ENCODE results near the gene ATP4B. TPM values are rescaled to one million over a fixed set of nuclear protein-coding genes. Genes with fewer than 3 reads are reported as not detected.

Gene ATP4B
- total RNA-seq, 1 experiment from 2014 or later, result not detected

DNA sequence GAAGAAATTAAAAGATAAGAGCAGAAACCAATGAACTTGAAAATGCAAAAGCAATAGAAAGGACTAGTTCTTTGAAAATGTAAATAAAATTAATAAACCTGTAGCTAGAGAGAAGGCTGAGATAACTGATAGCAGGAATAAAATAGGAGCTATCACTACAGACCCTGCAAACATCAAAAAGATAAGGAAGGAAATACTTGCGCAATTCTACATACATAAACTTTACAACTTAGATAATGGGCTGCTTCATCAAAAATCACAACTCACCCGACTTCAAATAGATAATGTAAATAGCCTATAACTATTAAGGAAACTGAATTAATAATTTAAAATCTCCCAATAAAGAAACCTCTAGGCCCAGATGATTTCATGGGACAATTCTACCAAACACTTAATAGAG, 3.5 kb upstream of the ATP4B start:
- TF ChIP-seq, protein P1, sequence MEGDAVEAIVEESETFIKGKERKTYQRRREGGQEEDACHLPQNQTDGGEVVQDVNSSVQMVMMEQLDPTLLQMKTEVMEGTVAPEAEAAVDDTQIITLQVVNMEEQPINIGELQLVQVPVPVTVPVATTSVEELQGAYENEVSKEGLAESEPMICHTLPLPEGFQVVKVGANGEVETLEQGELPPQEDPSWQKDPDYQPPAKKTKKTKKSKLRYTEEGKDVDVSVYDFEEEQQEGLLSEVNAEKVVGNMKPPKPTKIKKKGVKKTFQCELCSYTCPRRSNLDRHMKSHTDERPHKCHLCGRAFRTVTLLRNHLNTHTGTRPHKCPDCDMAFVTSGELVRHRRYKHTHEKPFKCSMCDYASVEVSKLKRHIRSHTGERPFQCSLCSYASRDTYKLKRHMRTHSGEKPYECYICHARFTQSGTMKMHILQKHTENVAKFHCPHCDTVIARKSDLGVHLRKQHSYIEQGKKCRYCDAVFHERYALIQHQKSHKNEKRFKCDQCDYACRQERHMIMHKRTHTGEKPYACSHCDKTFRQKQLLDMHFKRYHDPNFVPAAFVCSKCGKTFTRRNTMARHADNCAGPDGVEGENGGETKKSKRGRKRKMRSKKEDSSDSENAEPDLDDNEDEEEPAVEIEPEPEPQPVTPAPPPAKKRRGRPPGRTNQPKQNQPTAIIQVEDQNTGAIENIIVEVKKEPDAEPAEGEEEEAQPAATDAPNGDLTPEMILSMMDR (IDR thresholded peaks at IDR 0.05), result no peak
- TF ChIP-seq SIN3A (IDR thresholded peaks at IDR 0.05; ENCODE audit: borderline replicate concordance, insufficient read depth, low read depth, low read length), result no peak
- TF ChIP-seq POLR2AphosphoS5 (IDR thresholded peaks at IDR 0.05; ENCODE audit: low read depth, low read length), result no peak
- TF ChIP-seq TCF7L2 (IDR thresholded peaks at IDR 0.05; ENCODE audit: low read depth, low read length), result no peak
- TF ChIP-seq, protein P2, sequence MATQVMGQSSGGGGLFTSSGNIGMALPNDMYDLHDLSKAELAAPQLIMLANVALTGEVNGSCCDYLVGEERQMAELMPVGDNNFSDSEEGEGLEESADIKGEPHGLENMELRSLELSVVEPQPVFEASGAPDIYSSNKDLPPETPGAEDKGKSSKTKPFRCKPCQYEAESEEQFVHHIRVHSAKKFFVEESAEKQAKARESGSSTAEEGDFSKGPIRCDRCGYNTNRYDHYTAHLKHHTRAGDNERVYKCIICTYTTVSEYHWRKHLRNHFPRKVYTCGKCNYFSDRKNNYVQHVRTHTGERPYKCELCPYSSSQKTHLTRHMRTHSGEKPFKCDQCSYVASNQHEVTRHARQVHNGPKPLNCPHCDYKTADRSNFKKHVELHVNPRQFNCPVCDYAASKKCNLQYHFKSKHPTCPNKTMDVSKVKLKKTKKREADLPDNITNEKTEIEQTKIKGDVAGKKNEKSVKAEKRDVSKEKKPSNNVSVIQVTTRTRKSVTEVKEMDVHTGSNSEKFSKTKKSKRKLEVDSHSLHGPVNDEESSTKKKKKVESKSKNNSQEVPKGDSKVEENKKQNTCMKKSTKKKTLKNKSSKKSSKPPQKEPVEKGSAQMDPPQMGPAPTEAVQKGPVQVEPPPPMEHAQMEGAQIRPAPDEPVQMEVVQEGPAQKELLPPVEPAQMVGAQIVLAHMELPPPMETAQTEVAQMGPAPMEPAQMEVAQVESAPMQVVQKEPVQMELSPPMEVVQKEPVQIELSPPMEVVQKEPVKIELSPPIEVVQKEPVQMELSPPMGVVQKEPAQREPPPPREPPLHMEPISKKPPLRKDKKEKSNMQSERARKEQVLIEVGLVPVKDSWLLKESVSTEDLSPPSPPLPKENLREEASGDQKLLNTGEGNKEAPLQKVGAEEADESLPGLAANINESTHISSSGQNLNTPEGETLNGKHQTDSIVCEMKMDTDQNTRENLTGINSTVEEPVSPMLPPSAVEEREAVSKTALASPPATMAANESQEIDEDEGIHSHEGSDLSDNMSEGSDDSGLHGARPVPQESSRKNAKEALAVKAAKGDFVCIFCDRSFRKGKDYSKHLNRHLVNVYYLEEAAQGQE (IDR thresholded peaks at IDR 0.05; ENCODE audit: insufficient read depth in 1 of 2, low read depth in 2 of 2, low read length in 1 of 2), result no peak
- ATAC-seq (no peak), DNase-seq (ENCODE audit: low read depth, low spot score) (no peak)
- ChIA-PET CTCF (no interaction called here), POLR2A (no interaction called here)
- H3K27me3 ChIP-seq (ENCODE audit: control insufficient read depth, insufficient read depth, low read length), result no peaks in the 10 kb centered on the region
- H3K27ac ChIP-seq (ENCODE audit: low read length), result no peak overlapping the region
- no TSS peak for BruUV-seq (replicated peaks)
- no peaks in the 10 kb centered on the region for H3K36me3 ChIP-seq (ENCODE audit: control insufficient read depth, insufficient read depth, low read length)
- no peaks in the 10 kb centered on the region for H3K9me3 ChIP-seq (ENCODE audit: control insufficient read depth, insufficient read depth, low read depth, low read length)
- in situ Hi-C loops (cut with HindIII; ENCODE audit: low pct_unique_long_range_greater_than_20kb, low sequenced_read_pairs) (no loop called here), intact Hi-C loops (cut with micrococcal nuclease; ENCODE audit: unreplicated experiment) (no loop called here)
- H3K4me3 ChIP-seq (ENCODE audit: low read depth in 2 of 2, low read length in 2 of 2), result no peak overlapping the region
- H3K4me1 ChIP-seq (ENCODE audit: control insufficient read depth, insufficient read depth, low read length), result no peaks in the 10 kb centered on the region

GRCh38 chr13:113660066-113660465, 2.1 kb upstream of the ATP4B start:
- H3K36me3 ChIP-seq (ENCODE audit: control insufficient read depth, insufficient read depth, low read length), result no peaks in the 10 kb centered on the region
- CTCF ChIA-PET, result no interaction called here
- POLR2A ChIA-PET, result no interaction called here
- H3K4me1 ChIP-seq (ENCODE audit: control insufficient read depth, insufficient read depth, low read length), result no peaks in the 10 kb centered on the region
- no peaks in the 10 kb centered on the region for H3K27me3 ChIP-seq (ENCODE audit: control insufficient read depth, insufficient read depth, low read length)
- no peaks in the 10 kb centered on the region for H3K9me3 ChIP-seq (ENCODE audit: control insufficient read depth, insufficient read depth, low read depth, low read length)
- TF ChIP-seq, protein P1 (IDR thresholded peaks at IDR 0.05), result no peak
- TF ChIP-seq POLR2AphosphoS5 (IDR thresholded peaks at IDR 0.05; ENCODE audit: low read depth, low read length) (no peak), SIN3A (IDR thresholded peaks at IDR 0.05; ENCODE audit: borderline replicate concordance, insufficient read depth, low read depth, low read length) (no peak), TCF7L2 (IDR thresholded peaks at IDR 0.05; ENCODE audit: low read depth, low read length) (no peak)
- TF ChIP-seq, protein P2 (IDR thresholded peaks at IDR 0.05; ENCODE audit: insufficient read depth in 1 of 2, low read depth in 2 of 2, low read length in 1 of 2), result no peak
- no TSS peak for BruUV-seq (replicated peaks)
- DNase-seq (ENCODE audit: low read depth, low spot score) (no peak), ATAC-seq (no peak)
- in situ Hi-C loops (cut with HindIII; ENCODE audit: low pct_unique_long_range_greater_than_20kb, low sequenced_read_pairs), result no loop called here
- intact Hi-C loops (cut with micrococcal nuclease; ENCODE audit: unreplicated experiment), result no loop called here
- H3K27ac ChIP-seq (ENCODE audit: low read length), result no peak overlapping the region
- H3K4me3 ChIP-seq (ENCODE audit: low read depth in 2 of 2, low read length in 2 of 2), result no peak overlapping the region
